Measurements from ENCODE around the gene POLD4.

Gene POLD4

DNA sequence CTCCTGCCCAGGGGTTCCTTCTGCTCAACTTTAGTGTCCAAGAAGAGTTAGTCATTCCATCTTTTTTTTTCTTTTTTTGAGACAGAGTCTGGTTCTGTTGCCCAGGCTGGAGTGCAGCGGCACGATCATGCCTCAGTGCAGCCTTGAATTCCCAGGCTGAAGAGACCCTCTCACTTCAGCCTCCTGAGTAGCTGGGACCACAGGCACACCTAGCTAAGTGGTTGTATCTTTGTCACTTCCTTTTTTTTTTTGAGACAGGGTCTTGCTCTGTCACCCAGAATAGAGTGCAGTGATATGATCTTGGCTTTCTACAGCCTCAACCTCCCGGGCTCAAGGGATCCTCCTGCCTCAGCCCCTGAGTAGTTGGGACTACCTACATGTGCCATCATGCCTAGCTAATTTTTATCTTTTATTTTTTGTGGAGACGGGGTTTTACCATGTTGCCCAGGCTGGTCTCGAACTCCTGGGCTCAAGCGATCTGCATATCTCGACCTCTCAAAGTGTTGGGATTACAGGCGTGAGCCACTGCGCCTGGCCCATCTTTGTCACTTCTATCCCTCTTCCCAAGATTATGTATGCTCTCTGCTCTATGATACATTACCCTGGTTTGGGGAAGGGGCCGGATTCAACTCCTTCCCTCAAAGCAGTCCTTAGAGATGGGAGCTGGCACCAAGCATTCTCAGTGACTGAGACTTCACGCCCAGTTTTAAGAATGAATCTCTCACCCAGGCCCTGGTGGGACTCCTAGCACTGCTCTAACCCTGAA is 40.0 kb downstream of the POLD4 start:
- no peak for DNase-seq

DNA sequence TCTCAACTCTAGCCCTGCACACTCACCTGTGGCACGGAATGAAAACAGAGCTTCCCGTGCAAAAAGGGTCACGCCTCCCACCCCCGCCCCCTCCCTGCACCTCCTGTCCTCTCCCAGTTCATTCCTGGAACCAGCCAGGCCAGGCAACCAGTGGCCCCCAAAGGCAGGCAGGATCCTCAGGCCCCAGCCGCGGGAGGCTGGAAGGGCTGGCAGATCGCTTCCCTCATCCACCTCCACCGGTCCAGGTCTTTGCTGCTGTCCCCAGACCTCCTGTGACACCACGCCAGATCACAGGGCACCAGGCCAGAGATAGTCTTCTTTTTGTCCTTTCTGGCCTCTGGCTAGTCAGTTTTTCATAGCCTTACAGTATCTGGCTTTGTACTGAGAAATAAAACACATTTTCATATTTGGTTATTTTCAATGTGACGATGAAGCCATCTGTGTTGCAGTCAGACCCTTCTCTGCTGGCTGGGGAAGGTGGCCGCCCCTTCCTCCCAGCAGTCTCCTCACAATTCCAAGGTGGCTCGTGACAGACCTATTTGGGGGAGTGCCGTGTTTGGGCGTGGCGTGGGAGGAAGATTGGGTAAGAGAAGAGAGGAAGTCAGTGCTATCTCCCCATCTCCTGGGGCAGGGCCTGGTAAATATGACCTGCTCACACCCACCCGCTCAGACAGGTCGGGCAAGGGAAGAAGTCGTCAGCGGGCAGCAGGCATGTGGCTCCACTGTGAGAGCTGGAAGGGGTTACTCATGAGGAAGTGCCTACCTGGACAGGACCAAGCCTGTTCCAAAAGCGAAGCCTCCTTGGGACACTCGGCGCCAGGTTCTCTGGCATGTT is 40.9 kb downstream of the POLD4 start:
- DNase-seq, result no peak

DNA sequence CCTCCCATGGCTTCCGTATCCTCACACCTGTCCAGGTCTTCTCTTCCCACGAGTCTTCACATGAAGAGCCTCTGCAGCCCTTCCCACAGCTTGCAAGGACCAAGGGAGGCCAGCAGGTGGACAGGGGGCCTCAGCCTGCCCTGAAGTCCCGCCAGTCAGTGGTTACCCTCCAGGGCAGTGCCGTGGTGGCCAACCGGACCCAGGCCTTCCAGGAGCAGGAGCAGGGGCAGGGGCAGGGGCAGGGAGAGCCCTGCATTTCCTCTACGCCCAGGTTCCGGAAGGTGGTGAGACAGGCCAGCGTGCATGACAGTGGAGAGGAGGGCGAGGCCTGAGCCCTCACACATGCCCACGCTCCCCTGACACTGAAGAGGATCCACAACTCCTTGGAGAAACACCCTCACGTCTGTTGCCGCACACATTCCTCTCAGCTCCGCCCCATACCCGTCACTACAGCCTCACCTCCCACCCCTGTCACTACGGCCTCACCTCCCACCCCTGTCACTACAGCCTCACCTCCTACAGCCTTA is 41.7 kb downstream of the POLD4 start:
- no peak for DNase-seq

DNA sequence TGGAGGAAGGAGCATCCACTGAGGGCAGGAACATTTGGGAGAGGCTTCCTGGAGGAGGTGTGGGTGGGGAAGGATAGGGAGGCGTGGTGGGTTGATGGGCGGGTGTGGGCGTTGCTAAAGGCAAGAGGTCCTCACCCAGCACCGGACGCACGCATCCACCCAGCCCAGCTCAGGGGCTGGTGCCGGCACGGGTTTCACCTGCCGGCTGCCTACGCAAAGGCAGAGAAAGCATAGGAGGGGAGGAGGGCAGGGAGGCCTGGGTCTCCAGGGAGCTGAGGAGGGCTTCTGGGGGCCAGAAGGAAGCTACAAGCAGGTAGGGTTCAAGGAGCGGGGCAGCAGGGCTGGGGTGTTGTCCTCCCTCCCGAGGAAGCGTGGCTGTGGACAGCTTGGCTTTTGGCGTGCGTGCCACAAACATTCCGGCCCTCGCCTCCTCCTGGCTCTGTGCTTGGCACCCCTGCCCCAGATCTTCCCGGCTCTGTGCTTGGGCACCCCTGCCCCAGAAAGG is 42.2 kb downstream of the POLD4 start:
- no peak for DNase-seq

DNA sequence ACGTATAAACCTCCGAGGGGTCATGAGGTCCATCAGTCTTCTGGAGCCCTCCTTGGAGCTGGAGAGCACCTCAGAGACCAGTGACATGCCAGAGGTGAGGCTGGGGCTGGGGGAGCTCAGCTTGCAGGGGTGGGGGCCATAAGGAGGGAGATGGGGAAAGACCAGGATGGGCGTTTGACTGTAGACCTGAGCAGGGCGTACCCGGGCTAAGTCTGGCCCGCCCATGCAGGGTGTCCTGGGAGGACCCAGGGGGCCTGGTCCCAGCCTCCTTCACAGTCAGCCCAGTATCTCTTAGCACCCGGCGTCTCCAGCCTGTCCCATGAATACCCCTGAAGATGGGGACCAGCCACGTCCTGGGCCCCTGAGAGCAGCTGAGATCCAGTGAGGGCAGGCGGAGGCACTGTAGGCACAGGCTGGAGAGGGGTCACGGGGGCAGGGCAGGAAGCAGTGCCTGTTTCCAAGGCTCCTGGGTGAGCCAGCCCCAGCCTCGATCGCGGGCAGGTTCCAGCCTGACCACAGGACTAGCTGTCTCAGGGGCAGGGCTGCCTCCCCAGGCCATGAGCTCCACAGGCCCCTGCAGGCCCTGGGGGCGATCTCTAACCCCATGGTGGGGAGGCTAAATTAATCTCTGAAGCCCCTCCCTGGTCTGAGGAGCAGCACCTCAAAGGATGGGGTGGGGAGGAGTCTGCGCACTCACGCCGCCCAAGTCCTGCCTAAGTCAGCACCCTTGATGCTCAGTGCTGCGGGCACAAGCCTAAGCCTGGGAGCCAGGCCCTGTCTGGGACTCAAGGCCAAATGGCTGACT is 42.9 kb downstream of the POLD4 start:
- no peak for DNase-seq

DNA sequence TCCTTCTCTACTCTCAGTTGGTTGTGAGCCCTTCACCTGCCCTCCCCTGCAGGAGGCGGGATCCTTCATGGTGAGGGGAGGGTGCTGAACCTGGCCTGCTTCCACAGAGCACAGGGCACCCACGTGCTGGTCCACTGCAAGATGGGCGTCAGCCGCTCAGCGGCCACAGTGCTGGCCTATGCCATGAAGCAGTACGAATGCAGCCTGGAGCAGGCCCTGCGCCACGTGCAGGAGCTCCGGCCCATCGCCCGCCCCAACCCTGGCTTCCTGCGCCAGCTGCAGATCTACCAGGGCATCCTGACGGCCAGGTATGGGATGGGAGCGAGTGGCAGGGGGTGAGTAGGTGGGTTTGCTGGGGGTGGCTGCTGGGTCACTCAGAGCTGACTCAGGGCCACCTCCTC is 43.7 kb downstream of the POLD4 start:
- DNase-seq, result no peak

DNA sequence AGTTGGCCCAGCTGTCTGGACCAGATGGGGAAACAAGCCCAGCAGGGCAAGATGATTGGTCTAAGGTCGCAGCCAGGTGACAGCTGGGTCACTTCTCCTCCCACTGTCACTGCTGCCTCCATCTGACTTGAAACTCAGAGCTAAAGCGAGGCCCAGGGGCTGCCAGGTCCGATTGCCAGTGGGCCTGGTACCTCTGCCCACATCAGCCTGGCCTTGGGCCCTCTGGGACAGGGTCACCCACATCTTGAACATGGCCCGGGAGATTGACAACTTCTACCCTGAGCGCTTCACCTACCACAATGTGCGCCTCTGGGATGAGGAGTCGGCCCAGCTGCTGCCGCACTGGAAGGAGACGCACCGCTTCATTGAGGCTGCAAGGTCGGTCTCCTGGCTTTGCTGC is 44.2 kb downstream of the POLD4 start:
- DNase-seq, result no peak

DNA sequence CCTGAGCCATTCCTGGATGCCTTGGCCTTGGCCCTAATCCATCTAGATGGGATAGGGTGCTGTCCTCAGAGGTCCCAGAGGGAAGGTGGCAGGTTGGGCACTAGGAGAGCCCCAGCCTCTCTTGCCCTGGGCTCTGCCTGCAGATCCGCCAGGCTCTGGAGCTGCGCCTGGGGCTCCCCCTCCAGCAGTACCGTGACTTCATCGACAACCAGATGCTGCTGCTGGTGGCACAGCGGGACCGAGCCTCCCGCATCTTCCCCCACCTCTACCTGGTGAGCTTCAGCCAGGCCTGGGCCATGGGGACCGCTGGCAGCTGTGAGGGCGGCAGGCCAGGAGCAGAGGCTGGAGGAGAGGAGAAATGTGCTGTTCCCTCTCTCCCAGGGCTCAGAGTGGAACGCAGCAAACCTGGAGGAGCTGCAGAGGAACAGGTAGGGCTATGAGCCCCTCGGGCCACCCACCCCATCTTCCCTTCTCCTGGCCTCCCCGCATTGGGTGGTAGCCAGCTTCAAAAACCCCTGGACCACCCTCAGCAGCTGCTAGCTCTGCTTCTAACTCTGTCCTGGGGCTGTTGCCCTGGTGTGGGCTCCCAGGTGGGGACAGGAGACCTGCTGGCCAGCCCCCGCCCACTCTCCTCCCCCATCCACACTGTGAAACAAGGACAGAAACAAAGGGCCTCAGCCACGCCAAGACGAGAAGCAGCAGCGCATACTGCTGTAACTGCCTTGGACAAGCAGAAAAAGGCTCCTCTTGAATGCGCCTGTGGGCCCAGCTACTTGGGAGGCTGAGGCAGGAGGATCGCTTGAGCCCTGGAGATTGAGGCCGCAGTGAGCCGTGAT is 45.1 kb downstream of the POLD4 start:
- DNase-seq, result no peak

DNA sequence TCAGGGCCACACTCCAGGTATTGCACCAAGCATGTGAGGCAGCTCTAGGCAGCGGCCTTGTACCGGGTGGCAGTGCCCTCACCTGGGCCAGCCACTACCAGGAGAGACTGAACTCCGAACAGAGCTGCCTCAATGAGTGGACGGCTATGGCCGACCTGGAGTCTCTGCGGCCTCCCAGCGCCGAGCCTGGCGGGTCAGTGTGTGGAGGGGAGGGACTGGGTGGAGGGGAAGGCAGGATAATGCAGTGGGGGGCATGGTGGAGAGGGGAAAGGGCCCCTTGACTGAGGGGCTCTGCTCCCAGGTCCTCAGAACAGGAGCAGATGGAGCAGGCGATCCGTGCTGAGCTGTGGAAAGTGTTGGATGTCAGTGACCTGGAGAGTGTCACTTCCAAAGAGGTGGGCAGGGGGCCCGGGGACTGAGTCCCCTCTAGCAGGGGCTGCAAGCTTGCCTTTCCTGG is 45.8 kb downstream of the POLD4 start:
- DNase-seq, result no peak

DNA sequence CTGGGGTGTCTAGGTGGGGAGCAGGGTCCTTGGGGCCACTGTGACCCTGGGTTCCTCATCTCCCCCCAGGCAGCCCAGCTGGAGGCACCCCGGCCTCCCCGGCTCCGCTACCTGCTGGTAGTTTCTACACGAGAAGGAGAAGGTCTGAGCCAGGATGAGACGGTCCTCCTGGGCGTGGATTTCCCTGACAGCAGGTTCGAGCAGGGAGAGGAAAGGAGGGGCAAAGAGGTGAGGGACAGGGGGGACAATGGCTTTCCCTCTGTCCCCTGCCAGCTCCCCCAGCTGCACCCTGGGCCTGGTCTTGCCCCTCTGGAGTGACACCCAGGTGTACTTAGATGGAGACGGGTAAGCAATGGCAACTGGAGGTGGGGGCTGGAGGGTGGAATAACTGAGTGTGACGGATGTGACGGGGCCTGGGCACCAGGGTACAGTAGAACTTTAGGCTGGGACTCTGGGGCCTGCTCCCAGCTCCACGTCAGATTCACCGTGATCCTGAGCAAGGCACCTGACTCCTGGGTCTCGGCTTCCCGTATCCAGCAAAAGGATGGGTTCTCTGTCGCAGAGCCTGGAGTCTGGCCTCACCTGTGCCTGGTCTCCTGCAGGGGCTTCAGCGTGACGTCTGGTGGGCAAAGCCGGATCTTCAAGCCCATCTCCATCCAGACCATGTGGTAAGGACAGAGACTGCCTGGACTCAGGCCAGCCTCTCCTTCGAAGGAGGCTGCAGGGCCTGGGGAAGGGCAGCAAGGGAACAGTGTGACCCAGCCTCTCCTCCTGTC is 46.4 kb downstream of the POLD4 start:
- no peak for DNase-seq

DNA sequence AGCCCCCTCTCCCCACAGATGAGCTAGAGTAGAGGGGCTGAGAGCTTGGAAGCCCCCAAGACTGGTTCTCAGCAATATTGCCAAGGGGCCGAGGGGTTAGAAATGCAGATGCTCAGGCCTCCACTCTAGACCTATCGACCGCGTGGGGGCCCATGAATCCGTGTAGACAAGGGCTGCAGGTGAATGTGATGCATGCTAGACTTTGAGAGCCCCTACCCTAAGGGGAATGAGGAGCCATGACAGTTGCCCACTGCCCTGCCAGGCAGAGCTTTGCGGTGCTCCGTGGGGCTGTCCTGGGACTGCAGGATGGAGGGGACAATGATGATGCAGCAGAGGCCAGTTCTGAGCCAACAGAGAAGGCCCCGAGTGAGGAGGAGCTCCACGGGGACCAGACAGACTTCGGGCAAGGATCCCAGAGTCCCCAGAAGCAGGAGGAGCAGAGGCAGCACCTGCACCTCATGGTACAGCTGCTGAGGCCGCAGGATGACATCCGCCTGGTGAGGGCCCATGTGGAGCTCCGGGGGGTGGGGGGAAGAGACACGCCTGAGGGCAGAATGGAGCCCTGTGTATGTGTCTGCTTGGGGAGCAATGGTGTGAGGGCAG is 48.7 kb downstream of the POLD4 start:
- DNase-seq, result no peak

DNA sequence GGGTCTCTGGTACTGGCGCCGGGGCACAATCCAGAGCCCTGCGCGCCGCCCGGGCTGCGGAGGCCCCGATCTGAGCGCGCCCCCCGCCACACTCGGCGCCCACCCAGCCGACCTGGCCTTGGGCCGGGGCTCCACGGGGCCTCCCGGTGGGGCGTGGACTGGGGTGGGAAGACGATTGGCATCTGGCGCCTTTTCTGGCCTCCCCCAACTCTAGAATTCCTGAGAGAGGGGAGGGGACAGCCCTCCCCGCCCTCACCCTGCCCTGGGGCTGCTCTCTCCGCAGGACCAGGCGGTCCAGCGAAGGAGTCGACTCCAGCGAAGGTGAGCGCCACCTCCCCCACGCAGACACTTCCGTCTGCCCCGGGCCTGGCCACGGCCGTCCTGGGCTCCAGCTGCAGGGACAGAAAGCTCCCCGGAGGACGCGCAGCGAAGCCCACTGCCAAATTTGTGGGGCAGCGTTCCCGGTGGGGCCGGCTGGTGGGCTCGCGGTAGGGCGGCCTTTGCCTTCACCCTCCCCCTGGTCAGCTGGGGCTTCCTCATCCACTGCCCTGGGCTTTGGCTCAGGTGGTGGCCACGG is 49.4 kb downstream of the POLD4 start:
- DNase-seq, result no peak

DNA sequence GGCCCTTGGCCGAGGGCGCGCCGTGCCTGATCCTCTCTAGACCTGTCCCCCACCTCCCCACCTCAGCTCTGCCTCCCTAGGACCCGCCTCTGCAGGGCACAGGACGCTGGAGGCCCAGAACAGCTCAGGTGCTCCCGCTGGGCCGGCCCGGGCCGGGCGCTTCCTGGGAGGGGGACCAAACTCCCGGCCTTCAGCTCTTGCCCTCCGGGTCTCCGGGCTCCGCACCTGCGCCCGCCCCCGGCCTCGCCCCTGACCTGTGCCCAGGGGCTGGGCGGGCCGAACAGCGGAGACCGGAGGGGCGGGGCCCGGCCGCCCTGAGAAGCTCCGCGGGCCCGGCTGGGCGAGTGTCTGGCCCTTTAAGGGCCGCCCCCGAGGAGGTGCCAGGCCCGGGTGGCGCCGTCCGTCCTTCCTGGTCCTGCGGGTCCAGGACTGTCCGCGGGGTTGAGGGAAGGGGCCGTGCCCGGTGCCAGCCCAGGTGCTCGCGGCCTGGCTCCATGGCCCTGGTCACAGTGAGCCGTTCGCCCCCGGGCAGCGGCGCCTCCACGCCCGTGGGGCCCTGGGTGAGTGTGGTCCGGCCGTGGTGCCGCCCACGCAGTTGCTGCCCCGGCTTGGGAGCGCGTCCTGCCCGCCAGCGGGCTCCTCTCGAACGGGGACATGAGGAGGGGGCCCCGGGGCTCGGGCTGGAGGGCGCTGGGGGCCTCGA is 50.1 kb downstream of the POLD4 start, which contains the start of gene SSH3:
TSS of gene SSH3 (plus strand) at position 399 of the 703 bp plus-strand sequence. CDS start at position 495, 96 bp downstream.
- DNase-seq, result peak; percentile 41

DNA sequence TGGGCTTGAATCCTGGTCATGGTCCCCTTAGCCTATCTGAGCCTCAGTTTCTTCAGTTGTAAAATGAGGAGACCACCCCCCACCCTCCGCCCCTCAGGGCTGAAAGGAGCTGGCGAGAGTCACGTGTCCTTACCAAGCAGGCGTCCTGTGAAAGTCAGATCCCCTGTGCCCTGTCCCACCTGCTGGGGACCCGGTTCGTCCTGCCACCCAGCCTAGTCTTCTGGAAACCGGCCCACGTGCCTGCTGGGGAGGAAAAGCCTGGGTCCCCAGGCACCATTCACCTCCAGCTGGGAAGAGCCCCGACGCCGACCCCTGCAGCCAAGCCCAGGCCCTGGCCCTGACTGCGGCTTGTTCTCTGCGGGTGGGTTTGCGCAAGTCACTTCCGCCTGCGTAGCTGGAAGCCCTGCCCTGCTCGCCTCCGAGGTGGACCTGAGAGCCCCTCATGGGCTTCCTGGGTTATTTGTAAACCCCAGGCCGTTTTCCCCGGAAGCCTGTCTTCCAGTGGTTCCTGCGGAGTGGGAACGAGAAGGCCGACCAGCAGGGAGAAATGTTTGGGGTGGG is 50.7 kb downstream of the POLD4 start:
- DNase-seq, result no peak

DNA sequence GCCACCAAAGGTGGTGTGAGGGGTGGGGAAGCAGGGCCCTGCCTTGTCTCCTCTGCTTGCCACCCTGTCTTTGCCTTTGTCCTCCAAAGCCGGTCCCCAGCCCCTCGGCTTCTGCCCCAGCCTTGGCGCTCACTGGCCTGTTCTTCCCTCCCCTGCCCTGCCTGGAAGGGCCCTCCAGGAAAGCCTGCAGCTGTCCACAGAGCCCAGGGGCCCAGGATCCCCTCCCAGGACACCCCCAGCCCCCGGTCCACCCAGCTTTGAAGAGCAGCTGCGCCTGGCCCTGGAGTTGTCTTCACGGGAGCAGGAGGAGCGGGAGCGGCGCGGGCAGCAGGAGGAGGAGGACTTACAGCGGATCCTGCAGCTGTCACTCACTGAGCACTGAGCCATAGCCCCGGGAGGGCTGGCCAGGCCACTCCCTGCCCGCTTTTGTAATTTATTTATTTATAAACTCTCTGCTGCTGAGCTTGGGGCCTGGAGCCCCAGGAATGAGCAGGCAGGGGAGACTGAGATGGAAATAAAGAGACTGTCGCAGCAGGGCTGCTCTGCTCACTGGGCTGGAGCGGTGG is 51.3 kb downstream of the POLD4 start:
- no peak for DNase-seq

DNA sequence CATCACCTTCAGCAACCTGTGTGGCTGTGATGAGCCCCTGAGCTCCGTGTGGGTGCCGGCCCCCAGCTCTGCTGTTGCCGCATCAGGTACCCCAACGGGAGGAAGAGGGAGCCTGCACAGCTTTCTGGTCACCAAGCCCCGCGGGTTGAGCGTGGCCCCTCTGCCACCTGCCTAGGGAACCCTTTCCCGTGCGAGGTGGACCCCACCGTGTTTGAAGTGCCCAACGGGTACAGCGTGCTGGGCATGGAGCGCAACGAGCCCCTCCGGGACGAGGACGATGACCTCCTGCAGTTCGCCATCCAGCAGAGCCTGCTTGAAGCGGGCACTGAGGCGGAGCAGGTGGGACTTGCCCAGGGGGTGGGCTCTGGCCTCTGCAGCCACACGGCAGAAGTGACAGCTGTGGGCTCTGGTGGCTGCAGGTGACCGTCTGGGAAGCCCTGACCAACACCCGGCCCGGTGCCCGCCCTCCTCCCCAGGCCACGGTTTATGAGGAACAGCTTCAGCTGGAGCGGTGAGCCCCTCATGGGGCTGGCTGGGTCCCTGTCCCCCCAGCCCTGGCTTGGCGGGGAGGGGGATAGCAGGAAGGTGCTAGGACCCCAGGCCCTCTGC is 51.9 kb downstream of the POLD4 start:
- DNase-seq, result no peak

Data from activated gamma-delta T cell treated with Interleukin-2 at 50 U/mL for 16 hours (primary cell).